HG02852 (cell line): ENCODE results near the gene VTI1A.
"Not testable (repeated sequence)": the region's sequence is repeated elsewhere in the genome, so short reads cannot be mapped to it uniquely, and the experiment has no call there.

Experiments
- ATAC-seq: cut with Tn5 transposase; IDR thresholded peaks from one replicate; pipeline ENCODE4 v1.9.1; 2021; ENCODE audit warnings: mild to moderate bottlenecking, moderate library complexity; ENCODE audit not compliant: unreplicated experiment

VTI1A gene

DNA sequence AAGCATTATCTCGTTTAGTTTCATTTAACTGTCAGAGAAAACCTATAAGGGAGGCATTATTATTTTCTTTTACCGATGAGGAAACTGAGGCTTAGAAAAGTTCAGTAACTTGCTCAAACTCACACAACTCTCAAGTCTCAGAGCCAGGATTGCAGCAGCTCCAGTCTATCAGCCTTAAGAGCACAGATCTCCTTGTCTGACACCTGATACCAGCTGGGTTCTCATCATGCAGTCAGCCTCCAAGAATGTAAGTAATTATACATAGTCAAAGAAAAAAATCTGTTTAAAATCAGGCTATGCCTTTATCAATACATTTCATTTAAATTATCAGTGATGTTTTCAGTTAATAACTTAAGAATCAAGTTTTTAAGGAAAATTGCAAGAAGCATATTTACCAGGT lies 266.4 kb downstream of the VTI1A start:
- ATAC-seq: no peak

DNA sequence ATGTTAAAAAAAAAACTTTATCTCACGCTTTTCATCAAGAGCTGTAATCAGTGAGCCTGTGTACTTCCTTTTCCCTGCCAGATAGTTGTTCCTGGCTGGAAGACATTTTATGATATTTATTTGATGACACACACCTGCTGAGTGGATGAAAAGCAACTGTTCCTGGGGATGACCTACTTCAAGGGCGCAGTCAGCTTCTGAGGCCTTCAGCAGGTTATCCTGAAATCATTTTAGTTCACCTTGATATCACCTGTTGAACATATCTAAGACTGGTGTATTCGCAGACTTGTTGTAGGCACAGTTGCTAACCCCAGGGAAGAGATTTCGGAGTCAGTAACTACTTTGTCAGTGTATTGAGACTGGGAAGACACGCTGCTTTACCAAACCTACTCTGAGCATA lies 268.6 kb downstream of the VTI1A start:
- no peak for ATAC-seq

DNA sequence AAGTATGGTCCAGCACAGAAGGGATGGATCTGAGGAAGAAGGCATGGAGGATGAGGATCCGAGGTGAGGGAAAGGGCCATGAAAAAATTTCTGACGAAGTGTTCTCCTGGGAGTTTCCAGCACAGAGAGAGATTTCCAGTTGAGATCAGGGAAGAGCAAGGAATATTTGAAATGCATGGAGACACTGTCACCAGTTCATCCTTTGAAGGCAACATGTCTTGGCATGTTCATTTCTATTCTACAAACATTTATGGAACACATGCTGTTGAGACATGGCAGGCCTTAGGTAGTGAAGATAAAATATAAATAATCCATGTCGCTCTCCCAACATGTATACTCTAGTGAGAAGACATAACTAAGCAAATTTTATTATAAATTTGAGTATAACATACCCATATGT lies 269.1 kb downstream of the VTI1A start:
- no peak for ATAC-seq

DNA sequence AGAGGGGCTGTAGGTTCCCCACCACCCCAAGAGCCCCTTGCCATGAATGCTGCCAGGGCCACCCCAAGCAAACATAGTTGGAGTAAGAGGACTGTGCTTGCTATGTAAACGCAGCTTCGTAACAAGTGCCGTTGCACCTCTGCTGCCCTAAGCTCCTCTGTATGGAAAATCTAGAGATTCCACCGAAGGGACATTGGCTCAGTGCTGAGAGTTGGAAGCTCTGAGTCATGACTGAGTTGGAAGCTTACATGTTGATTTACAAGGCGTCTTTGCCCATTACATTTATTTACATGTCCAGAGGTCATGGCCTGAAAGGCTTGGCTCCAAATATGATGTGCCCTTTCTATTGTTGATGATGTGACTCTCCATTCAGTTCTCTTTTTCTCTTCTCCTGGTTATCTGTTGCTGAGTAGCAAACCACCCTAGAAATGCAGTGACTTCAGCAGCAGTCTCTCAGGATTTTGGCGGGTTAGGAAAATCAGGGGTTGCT lies 270.0 kb downstream of the VTI1A start:
- ATAC-seq: no peak

DNA sequence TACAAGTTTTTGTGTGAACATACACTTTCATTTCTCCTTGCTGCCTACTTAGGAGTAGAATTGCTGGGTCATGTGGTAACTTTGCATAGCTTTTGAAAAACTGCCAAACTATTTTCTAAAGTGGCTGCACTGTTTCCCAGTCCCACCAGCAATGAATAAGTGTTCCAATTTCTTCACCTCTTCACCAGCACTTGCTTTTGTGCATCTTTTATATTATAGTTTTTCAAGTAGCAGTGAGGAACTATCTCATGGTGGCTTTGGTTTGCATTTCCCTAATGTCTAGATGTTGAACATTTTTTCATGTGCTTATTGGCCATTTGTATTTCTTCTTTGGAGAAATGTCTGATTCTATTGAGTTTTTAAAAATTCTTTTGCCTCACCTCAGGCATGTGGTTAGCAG lies 273.2 kb downstream of the VTI1A start:
- no peak for ATAC-seq

DNA sequence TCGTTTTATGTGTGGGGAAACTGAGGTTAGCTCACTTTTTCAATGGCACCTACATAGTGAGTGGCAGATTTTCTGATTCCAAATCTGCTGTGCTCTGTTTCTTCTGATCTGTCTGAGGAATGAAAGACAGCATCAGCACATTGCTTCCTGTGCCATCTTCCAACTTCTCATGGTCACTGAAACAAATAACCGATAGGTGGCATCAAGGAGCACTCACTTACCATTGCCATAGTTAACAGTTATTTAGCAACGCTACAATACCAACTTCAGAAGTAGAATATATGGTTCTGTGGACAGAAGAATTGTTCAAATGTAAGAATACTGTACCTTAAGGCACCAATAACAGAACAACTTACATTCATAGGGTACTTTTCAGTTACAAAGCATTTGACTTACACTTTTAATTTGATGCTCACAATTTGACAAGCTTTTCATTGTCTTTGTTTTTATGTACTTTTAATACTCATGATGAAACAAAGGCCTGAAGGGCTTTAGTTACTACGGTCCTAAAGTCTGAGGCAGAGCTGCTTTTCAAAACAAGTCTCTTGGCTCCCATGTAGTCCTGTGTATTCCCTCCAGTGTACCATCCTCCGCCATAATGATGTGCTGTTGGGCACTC lies 274.2 kb downstream of the VTI1A start:
- ATAC-seq: no peak

DNA sequence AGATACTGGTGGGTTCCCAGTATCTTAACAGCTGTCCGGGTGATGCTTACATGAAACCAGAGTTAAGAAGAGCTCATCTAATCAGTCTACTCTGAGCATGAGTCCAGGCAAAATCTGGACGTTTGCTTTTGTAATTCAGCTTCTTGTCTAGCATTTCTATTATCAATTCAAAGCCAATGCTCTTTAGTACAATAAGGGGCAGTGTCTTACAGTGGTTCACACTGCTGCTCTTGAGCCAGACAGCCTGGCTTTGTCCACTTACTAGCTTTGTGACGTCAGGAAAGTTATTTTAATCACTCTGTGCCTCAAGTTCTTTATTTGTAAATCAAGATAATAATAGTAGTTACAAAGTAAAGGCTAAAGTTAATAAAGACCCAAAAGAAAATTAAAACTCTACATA lies 275.7 kb downstream of the VTI1A start:
- ATAC-seq: no peak

DNA sequence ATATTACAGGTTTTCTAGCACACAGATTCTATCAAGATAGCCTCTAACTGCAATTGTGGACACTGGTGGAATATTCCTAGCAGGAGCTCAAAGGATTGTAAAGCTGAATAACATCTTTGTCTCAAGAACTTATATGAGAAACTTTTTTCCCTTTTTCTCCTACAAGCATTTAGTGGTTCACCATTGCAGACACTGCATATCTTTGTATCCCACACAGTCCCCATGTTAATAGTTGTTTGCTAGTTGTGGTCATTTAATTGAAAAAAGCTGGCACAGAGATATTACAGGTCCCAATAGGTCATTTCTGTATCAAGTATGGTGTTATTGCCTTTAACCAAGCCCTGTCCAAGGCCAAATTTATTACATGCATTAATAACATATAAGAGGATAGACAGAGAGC lies 276.9 kb downstream of the VTI1A start:
- no peak for ATAC-seq

DNA sequence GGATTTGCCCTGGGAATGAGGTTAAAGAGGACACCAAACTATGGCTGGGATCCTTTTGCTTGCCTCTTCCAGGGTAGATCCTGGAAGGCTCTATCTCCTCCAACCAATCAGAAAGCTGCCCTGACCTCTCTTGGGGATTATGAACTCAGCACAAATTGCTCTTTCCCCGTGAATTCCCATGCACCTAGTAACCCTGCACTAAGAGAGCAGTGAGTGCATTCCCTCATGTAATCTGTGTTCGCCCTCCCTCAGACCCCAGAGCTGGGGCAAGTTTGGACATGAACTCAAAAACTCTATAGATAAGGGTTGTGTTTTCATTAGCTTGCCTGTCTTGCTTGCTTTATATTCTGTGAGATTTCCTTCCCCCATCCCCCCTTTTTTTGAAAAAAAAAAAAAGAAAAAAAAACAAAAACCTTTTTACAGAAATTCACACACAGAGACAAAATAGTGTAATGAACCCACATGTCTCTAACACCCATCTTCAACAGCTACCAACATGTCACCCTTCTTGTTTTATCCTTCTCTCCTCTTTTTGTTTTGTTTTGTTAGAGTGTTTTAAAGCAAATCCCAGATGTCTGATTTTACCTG lies 277.5 kb downstream of the VTI1A start:
- no peak for ATAC-seq

DNA sequence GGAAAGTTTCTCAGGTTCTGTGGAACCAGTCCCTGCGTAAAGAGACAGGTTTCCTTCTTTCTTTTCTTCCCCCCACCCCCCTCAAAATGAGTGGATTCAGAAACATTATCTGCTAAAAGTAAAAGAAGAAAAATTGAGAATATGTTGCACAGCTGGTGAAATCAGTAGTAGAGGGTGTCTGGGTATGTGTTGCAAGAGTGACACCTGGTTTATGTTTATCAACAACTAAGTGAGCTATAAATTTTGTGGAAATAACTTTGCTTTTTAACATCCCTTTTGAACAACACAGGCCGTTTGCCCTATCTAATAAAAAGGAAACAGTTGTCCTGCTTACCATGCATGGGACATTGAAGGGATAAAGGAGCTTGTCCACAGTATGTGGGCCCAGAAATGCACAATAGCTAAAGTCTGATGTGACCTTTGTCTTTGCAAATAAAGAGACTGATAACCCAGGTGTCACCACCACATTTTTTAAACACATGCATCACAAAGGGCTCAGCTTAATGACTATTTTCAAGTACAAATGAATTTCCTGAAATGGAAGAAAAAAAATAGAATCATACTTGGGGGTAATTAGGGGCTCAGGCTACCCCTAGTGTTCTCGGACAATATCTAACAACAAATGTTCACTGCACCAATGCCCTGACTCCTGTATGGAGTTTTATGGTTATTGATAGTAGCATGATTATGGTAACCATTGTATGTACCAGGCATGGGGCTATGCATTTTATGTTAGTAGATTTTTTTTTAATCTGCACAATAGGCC lies 281.3 kb downstream of the VTI1A start:
- no peak for ATAC-seq

DNA sequence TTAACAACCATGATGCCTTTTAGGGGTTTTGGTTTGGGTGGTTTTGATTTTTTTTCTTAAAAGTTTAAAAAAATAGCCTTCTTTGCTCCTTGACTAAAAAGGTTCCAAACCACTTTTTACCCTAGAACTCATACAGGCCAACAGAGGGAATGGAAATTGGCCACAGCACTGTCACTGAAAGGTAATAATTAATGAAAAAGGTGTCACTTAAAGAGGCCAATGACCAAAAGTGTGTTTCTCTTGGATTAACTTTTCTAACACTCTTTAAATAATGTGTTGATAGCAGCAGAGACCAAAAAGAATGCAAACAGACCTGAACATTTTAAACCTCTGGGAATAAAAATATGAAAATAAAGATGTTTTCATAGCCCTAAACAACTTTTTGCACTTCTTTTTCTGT lies 282.0 kb downstream of the VTI1A start:
- ATAC-seq: no peak

DNA sequence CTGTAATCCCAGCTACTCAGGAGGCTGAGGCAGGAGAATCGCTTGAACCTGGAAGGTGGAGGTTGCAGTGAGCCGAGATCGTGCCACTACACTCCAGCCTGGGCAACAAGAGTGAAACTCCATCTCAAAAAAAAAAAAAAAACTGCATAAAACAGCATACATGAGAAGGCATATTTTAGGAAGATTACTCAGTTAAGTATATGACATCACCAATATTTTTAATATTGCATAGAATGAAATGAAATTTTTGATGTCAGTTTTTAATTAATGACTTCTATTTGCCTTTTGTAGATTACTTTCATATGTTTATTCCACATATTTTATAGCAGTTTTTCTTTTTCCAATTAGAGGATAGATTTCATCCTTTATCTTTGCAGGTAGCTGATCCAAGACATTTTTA lies 284.4 kb downstream of the VTI1A start:
- ATAC-seq: not testable (repeated sequence)

DNA sequence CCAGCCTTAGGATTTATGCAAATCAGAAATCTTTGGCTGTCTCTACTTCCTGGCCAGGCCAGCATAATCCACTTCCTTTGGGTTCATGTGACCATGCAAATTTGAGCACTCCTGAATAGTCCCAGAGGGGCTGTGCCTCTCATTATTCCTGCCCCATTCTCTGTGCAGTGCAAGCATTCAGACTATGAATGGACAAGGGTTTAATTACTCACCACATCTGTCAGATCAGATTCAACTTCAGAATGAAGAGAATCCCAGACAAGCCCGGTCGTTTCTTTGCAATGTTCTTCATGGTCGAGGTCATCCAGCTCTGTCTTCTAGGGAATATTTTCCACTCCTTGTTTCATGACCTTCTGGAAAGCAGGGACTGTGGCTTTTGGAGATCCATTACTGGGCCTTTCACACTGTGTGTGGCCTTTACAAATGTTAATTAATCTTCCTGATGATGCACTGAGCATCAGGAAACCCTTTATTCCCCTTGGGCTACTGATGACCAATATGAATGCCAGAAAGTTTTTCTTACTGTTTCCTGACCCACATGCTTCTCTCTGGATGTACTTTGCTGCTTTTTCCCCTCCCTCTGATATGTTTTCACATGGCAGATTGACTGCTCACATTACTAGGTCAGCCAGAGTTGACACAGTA lies 285.4 kb downstream of the VTI1A start:
- ATAC-seq: no peak

DNA sequence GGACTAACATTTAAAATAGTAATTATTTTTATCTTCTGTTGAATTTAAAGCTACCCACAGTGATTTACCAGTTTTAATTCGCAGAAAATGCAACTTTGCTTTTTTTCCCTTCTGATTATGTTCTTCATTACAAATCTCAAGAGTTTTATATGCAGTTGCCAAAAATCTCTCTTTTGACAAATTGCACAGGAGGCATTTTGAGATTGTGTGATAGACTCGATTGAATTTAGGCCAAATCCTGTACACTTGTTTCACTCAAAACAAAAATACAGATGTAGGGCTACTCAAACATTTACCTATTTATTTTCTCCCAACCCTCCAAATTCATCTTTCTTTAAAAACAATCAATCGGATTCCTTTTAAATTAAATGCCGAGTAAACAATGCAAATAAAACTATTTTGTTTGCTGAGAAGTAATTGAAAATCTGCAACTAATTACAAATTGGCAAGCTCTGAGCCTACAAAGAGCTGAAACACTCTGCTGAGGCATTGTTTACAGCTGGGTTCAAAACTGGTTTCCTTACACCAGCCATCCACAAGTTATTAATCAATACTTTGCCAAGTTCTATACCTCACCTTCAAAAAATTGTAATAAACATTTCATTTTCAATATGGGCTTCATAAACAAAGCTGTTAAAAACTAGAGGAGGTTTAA lies 288.2 kb downstream of the VTI1A start:
- no peak for ATAC-seq

DNA sequence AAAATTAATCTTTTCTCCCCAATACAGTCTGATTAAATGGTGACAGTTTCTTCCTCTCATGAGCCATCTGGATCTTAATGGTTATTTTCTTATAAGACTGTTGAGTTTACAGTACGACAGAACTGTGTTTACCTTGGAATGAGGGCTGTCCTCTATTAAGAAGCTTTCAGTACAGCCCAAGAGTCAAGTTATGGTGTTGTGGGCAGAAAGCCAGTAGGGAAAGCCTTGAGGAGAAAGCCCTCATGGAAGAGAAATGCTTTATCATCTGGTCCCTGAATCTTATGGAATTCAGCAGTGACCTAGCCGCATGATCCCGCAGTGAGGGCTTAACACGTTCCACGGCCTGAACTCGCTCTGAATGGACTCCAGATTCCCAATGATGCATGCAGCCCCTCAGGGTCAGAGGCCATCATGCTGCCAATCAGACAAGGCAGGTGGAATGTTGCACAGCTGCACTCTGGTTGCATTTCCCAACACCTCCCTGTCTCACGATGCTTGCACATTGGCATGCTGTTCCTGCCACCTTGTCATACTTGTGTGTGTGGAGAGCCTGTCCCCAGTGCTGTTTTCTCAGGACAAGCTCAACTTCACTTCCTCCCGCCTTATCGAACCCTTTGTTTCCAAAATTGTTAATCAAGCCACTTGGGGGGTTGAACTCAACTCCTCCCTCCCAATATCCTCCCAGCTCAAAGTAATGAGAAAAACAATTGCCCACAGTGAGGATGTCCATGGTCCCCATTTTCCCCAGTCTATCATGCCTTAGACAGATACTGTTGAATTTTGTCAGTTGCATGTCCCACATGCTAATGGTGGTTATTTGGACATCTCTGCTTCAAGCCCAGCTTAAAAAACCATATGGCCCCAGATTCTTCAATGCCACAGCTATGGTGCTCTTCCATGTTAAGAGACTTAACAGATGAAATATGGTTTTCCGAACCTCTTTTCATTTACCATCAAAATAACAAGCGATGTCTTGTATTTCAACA lies 291.9 kb downstream of the VTI1A start:
- ATAC-seq: no peak

DNA sequence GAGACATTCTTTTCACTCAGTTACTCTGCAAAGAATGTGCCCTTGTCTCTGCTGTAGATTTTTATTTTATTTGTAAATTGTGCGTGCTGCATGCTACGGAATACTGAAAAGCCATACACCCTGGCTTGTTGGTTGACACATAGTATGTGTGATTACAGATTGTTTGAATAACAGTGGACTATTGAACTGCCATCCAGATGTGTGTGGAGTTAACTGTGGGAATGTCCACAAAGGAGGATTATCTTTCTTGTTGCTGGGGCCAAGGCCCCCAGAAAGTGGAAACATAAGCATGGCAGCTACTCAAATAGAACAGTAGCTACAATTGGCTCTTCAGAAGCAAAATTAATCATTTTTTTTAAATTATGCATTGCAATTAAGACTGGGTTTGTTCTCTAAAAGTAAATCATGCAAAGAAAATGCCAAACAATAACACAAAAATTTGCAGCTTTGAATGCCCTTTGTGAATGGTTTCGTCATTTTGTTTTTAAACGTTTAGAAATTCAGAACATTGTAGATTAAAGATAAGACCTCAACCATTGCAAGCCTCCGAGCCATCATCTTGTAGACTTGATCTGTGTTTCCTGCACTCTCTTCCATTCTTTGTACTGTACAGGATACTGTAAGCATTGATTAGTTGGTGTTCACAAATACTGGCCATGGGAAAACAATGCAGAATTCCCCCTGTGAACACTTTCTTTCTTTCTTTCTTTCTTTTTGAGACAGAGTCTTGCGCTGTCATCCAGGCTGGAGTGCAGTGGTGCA lies 292.8 kb downstream of the VTI1A start:
- no peak for ATAC-seq

DNA sequence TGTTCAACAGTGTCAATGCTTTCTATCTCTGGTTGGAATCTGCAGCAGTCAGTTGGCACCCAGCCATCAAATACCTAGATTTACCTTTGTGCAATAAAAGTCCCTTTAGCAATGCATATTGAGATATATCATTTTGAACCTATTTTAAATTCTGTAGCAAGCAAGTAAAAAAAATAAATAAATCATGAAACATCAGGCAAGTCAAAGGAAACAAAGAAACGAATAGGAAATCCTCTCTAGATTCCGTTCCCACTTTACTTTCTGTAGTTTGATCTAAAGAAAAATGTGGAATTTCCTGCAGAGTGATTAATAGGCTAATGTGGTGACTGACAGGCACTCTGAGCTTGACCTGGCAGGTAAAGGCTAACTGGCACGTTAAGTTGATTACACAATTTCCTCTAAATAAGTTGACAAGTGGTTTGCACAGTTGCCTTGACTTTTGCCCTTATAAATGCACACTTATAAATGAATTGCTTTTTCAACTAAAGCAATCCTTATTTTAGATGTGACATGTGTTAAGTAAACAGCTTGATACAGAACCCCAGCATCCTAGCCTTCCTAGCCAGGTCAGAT lies 294.9 kb downstream of the VTI1A start:
- ATAC-seq: no peak

DNA sequence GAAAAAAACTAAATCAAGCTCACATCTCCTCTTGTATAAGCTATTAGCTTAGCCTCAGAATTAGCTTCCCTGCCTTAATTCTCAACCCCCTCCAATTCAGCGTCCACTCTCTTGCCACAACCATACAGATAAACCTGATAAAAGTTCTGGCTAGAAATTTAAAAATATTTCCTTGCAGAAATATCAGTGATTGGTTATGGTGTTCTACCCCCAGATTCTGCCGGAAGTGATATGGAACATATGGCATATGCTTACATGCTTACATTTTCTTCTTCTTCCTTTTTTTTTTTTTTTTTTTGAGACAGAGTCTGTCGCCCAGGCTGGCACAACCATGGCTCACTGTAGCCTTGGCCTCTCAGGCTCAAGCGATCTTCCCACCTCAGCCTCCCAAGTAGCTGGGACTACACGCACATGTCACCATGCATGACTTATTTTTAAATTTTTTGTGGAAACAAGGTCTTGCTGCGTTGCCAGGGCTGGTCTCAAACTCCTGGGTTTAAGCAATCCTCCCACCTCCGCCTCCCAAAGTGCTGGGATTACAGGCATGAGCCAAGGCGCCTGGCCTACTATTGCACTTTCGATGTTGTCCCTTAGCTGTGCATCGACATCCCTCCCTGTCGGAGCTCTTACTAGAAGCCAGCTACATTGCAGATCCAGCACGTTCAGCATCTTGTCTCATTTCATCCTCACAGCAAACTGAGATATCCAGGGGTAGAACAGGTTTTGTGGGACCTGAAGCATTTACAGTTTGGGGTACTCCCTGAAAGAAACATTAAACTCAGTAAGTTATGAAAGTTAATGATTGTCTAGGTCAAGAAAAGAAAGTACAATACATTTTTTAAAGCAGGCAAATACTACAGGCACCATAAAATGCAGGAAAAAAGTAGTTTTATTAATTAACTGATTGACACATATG lies 297.4 kb downstream of the VTI1A start:
- ATAC-seq: no peak
